Activated naive CD8-positive, alpha-beta T cell treated with anti-CD3 and anti-CD28 coated beads, Interleukin-2, amount 50 U/mL, for 24 hours (primary cell): Measurements from ENCODE around the gene GNL2.

Source experiments
- ATAC-seq: fragments of 150-1000 bp; cut with Tn5 transposase; one replicate; pipeline ENCODE4 v1.10.0; 2021
- DNase-seq: peaks from one replicate; pipeline ENCODE4 v3.0.0; 2021
- H3K27ac Mint-ChIP-seq: one replicate; pipeline ENCODE4 v1.8.0; 2021; ENCODE audit warnings: mild to moderate bottlenecking, mixed read lengths
- H3K27me3 Mint-ChIP-seq: one replicate; pipeline ENCODE4 v1.8.0; 2021; ENCODE audit warnings: mixed read lengths
- H3K36me3 Mint-ChIP-seq: one replicate; pipeline ENCODE4 v1.8.0; 2021; ENCODE audit warnings: low read depth, mixed read lengths
- H3K4me1 Mint-ChIP-seq: one replicate; pipeline ENCODE4 v1.8.0; 2021; ENCODE audit warnings: mixed read lengths
- H3K4me3 Mint-ChIP-seq: one replicate; pipeline ENCODE4 v1.8.0; 2021; ENCODE audit warnings: mild to moderate bottlenecking, moderate library complexity, mixed read lengths
- H3K9me3 Mint-ChIP-seq: one replicate; pipeline ENCODE4 v1.8.0; 2021; ENCODE audit warnings: mixed read lengths

The GNL2 gene

DNA sequence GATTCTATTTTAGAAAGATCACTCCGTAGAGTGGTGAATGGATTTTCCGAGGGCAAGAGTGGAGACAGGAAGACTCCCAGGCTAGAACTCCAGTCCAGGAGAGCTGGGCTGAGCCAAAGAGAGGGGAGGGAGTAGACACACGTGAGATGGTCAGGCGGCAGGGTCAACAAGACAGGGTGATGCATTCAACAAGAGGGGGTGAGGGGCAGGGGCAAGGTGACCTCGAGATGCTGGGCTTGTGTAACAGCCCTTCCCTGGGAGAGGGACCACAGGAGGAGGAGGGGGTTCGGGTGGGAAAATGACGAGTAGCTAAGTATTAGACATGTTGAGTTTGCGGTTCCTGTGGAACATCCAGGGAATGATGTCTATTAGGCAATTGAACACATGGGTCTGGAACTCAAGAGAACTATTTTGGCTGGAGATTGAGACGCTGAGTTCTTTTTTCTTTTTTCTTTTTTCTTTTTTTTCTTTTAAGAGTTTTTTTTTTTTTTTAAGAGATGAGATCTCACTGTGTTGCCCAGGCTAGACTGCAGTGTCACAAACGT lies 25.7 kb upstream of the GNL2 start:
- H3K27me3 Mint-ChIP-seq, result peaks cover 41% of the 10 kb centered on the region
- ATAC-seq (no peak), DNase-seq (no peak)
- no peaks in the 10 kb centered on the region for H3K4me1 Mint-ChIP-seq
- no peak overlapping the region for H3K4me3 Mint-ChIP-seq
- H3K36me3 Mint-ChIP-seq, result no peaks in the 10 kb centered on the region
- H3K27ac Mint-ChIP-seq, result no peak overlapping the region
- H3K9me3 Mint-ChIP-seq, result no peaks in the 10 kb centered on the region

DNA sequence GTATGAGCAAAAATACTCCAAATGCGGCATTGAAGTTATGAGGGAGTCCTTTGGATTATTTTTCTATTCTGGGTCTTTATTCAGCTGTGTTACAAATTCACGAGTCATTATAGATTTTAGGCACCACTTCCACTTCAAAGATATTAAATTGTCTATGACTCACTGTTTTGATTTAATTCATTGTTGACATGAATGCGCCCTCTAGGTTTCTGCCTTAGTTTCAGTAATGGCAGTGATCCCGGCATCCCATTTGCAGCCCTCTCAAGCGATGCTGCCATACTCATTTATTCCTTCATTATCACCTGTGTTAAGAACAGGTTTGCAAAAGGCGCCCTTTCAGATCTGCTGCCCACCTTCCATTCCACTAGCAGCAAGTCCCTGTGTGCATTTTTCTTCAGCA lies 25.0 kb upstream of the GNL2 start:
- no peaks in the 10 kb centered on the region for H3K9me3 Mint-ChIP-seq
- H3K4me3 Mint-ChIP-seq, result no peak overlapping the region
- DNase-seq (no peak), ATAC-seq (no peak)
- H3K4me1 Mint-ChIP-seq, result no peaks in the 10 kb centered on the region
- H3K36me3 Mint-ChIP-seq, result no peaks in the 10 kb centered on the region
- no peak overlapping the region for H3K27ac Mint-ChIP-seq
- H3K27me3 Mint-ChIP-seq, result peaks cover 39% of the 10 kb centered on the region

DNA sequence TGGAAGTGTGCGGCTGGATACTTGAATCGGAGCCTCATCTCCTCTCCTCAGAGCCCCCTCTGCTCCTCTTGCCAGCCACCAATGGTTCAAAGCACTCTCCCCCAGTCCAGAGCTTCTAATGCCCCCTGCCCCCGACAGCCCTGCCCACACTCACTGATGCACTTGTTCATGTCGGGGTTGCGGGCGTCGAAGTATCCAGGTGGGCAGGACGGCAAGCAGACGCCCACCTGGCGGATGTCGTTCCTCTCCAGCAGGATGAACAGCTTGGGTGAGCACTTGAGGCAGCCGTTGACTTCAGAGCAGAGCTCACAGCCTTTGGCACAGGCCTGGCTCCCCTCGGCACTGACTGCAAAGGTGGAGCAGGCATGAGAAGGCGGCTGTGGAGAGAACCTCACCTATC lies 20.6 kb upstream of the GNL2 start:
- H3K27me3 Mint-ChIP-seq, result peaks cover 35% of the 10 kb centered on the region
- H3K36me3 Mint-ChIP-seq, result no peaks in the 10 kb centered on the region
- DNase-seq (no peak), ATAC-seq (no peak)
- no peak overlapping the region for H3K4me3 Mint-ChIP-seq
- H3K9me3 Mint-ChIP-seq, result no peaks in the 10 kb centered on the region
- no peak overlapping the region for H3K27ac Mint-ChIP-seq
- no peaks in the 10 kb centered on the region for H3K4me1 Mint-ChIP-seq

DNA sequence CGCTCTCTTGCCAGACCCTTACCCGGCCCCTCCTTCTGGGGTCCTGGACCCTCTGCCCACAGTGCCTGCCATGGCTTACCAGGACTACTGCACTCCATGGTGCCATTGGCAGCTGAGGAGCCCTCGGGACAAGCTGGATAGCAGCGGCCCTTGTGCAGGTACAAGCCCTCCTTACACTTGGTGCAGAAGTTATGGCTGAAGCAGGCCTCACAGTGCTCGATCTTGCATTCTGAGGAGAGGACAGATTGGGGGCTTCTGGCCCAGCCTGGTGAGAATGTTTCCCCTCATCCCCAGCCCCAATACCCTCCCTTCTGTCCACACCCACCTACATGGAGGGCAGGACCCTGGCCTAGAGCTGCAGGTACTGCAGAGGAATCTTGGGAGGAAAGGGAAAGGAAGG lies 18.4 kb upstream of the GNL2 start:
- H3K27ac Mint-ChIP-seq, result no peak overlapping the region
- DNase-seq, result no peak

GRCh38 chr1:37612186-37612585 lies 16.4 kb upstream of the GNL2 start:
- H3K36me3 Mint-ChIP-seq, result no peaks in the 10 kb centered on the region
- no peak for DNase-seq
- H3K4me3 Mint-ChIP-seq, result no peak overlapping the region
- no peaks in the 10 kb centered on the region for H3K4me1 Mint-ChIP-seq
- peaks cover 17% of the 10 kb centered on the region for H3K27me3 Mint-ChIP-seq
- H3K9me3 Mint-ChIP-seq, result no peaks in the 10 kb centered on the region
- ATAC-seq, result no peak
- no peak overlapping the region for H3K27ac Mint-ChIP-seq

More for the DNA sequence above, 18.4 kb upstream of the GNL2 start:
- ATAC-seq, result no peak
- Mint-ChIP-seq H3K4me1 (no peaks in the 10 kb centered on the region), H3K36me3 (no peaks in the 10 kb centered on the region), H3K9me3 (no peaks in the 10 kb centered on the region), H3K27me3 (peaks cover 29% of the 10 kb centered on the region), H3K4me3 (no peak overlapping the region)

- H3K27ac Mint-ChIP-seq, result no peak overlapping the region
- ATAC-seq (no peak), DNase-seq (no peak)
- peaks cover 3% of the 10 kb centered on the region for H3K27me3 Mint-ChIP-seq
- no peaks in the 10 kb centered on the region for H3K4me1 Mint-ChIP-seq
- no peaks in the 10 kb centered on the region for H3K9me3 Mint-ChIP-seq
- no peaks in the 10 kb centered on the region for H3K36me3 Mint-ChIP-seq
- H3K4me3 Mint-ChIP-seq, result no peak overlapping the region
Observed at GRCh38 chr1:37609994-37610393, 14.3 kb upstream of the GNL2 start.

GRCh38 chr1:37609002-37609401 lies 13.3 kb upstream of the GNL2 start:
- H3K27me3 Mint-ChIP-seq, result peaks cover 6% of the 10 kb centered on the region
- no peaks in the 10 kb centered on the region for H3K9me3 Mint-ChIP-seq
- H3K36me3 Mint-ChIP-seq, result no peaks in the 10 kb centered on the region
- DNase-seq (no peak), ATAC-seq (no peak)
- no peaks in the 10 kb centered on the region for H3K4me1 Mint-ChIP-seq
- H3K27ac Mint-ChIP-seq, result no peak overlapping the region
- H3K4me3 Mint-ChIP-seq, result no peak overlapping the region

DNA sequence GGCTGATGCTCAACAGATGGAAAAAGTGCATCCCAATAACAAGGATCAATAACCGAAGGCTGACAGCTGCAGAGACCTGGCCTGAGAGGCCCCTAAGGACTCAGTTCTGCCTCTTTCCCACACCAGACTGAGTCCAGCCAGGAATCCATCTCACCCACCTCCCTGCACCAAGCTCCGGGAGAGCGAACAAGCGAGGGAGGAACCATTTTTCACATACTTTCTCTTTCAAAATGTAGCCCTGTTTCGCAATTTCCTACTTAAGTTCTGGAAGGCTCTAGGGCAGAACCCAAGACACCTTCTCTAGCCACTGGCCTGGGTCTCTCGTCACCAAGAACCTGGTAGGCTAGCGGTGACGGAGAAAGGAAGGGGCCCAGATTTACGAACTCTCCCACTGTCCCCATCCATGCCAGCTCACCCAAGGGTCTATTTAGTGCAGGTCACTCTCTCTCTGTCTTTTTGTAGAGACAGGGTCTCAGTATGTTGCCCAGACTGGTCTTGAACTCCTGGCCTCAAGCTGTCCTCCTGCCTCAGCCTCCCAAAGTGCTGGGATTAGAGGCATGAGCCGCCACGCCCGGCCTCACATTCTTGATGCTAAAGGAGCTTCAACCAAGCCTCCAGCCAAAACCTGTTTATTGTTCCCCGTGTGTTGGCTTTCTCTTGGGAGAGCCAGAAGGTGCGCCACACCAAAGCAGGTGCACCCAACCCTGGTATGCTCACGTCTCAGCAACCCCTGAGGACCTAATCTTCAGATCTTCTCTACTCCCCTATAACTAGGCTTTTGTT lies 10.9 kb upstream of the GNL2 start:
- no peak for ATAC-seq
- H3K9me3 Mint-ChIP-seq, result no peaks in the 10 kb centered on the region
- H3K36me3 Mint-ChIP-seq, result no peaks in the 10 kb centered on the region
- no peak overlapping the region for H3K27ac Mint-ChIP-seq
- no peak overlapping the region for H3K4me3 Mint-ChIP-seq
- H3K27me3 Mint-ChIP-seq, result peaks cover 7% of the 10 kb centered on the region
- DNase-seq, result no peak
- H3K4me1 Mint-ChIP-seq, result no peaks in the 10 kb centered on the region

DNA sequence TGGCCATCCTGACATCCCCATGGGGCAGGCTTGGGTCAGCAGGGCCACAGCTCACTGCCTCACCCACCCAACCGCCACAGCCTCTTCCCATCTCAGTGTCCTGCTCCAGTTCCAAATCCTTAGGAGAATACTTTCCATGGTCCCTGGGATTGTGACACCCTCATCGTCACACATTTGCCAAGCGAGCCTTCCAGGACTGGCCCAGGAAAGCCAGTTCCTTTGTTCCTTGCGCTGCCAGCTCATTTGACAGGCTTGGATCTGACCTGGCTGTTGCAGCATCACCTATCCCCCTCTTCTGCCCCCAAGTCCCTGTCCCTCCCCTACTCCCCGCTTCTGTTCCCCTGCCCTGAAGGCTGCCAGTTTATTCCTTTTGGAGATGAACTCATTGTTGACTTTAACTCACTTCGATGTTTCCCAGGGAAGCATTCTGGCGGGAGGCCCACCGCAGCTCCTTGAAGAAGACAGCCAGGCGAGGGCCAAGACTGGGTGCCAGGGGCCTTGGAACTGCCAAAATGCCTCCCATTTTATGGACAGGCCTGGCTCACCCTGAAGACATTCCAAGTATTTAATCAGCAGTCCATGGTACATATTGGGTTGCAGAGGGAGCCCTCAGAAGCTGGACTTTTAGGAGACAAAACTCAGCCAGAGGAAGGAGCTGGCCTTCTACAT lies 10.2 kb upstream of the GNL2 start:
- Mint-ChIP-seq H3K9me3 (no peaks in the 10 kb centered on the region), H3K4me1 (no peaks in the 10 kb centered on the region), H3K27me3 (peaks cover 7% of the 10 kb centered on the region), H3K36me3 (no peaks in the 10 kb centered on the region), H3K4me3 (no peak overlapping the region), H3K27ac (no peak overlapping the region)
- DNase-seq (no peak), ATAC-seq (no peak)

DNA sequence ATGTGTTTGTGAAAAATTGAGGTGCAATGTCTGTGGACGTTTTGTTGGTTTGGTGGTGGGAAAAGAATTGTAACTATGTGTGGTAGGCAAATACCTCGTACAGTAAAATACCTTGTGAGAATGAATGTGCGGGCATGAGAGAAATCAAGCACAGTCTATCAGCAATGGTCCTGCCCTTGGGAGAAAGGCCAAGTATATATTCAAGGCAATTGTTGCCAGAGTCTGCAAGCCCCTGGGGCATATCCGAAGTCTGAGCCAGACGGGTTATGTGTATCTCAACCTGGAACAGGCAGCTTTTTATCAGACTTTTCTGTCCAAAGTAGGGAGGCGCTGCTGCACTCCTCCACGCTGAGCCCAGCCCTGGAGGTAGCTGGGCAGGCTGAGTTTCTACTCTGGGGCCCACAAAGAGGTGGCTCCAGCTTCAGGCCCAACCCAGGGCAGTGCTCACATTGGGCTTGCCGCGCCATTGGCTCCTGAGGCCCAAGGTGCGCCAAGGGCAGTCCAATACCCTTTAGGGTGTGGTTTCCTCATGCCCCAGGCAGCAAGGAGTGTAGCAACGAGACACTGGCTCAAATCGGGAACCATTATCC lies 9.4 kb upstream of the GNL2 start:
- Mint-ChIP-seq H3K4me3 (no peak overlapping the region), H3K27me3 (peaks cover 7% of the 10 kb centered on the region), H3K27ac (peak overlapping the region; percentile 5), H3K9me3 (no peaks in the 10 kb centered on the region), H3K36me3 (no peaks in the 10 kb centered on the region), H3K4me1 (no peaks in the 10 kb centered on the region)
- no peak for DNase-seq
- ATAC-seq, result no peak

- H3K27me3 Mint-ChIP-seq, result peaks cover 7% of the 10 kb centered on the region
- DNase-seq (peak; percentile 13), ATAC-seq (peak; percentile 49)
- no peaks in the 10 kb centered on the region for H3K9me3 Mint-ChIP-seq
- H3K36me3 Mint-ChIP-seq, result no peaks in the 10 kb centered on the region
- no peak overlapping the region for H3K27ac Mint-ChIP-seq
- H3K4me1 Mint-ChIP-seq, result no peaks in the 10 kb centered on the region
- H3K4me3 Mint-ChIP-seq, result no peak overlapping the region
Observed at GRCh38 chr1:37602750-37603694, 7.3 kb upstream of the GNL2 start.

DNA sequence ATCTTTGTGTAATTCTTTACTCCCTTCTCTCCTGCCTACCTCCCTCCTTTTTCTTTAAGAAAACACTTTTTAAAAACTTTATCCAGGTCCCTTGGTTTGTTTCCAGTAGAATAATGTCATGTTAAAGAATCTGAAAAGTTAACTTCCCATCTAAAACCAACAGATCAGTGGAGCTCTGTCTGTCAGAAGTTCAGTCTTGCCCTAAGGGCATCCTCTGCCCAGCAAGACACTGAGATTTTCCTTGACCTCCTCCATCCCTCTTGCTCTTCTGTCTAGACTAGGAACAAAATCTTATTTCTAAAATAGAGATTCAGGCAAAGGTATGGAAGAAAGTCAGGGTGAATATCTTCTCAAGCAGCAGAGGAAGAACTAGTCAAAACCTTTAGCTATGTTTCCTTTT lies 5.7 kb upstream of the GNL2 start:
- H3K4me1 Mint-ChIP-seq, result peaks cover 3% of the 10 kb centered on the region
- H3K4me3 Mint-ChIP-seq, result no peak overlapping the region
- H3K27me3 Mint-ChIP-seq, result peaks cover 7% of the 10 kb centered on the region
- no peaks in the 10 kb centered on the region for H3K9me3 Mint-ChIP-seq
- H3K36me3 Mint-ChIP-seq, result no peaks in the 10 kb centered on the region
- DNase-seq, result no peak
- H3K27ac Mint-ChIP-seq, result no peak overlapping the region
- ATAC-seq, result no peak

GRCh38 chr1:37599940-37600339 lies 4.2 kb upstream of the GNL2 start:
- Mint-ChIP-seq H3K36me3 (peaks cover 8% of the 10 kb centered on the region), H3K9me3 (no peaks in the 10 kb centered on the region), H3K27me3 (peaks cover 7% of the 10 kb centered on the region), H3K4me3 (no peak overlapping the region), H3K27ac (no peak overlapping the region), H3K4me1 (peaks cover 17% of the 10 kb centered on the region)
- ATAC-seq (no peak), DNase-seq (no peak)

DNA sequence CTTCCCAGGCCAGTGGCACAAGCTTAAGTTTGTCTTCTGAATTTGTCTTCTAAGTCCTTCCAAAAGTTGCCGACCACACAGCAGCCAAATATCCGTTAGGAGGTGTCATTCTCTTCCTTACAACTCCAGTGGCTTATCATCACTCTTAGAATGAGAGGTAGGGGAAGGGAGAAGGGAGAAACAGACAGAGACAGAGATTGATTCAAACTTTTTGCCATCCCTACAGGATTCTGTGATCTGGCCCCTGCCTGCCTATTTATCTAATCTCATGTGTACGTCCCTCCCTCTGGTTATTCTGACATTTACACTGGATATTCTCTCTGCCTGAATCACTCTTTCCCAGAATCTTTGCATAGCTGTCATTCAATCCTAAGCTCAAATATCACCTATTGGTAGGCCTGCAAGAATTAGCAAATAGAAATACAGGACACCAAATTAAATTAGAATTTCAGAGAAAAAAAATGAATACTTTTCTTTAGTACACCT lies 488 bp upstream of the GNL2 start:
- Mint-ChIP-seq H3K36me3 (peaks cover 31% of the 10 kb centered on the region), H3K4me1 (peaks cover 41% of the 10 kb centered on the region), H3K4me3 (peak overlapping the region; percentile 100), H3K27ac (peak overlapping the region; percentile 99), H3K9me3 (no peaks in the 10 kb centered on the region), H3K27me3 (no peaks in the 10 kb centered on the region)
- DNase-seq (no peak), ATAC-seq (no peak)
